ENCODE measurements around the gene PBOV1. TPM values are rescaled to one million over a fixed set of nuclear protein-coding genes. Genes with fewer than 3 reads are reported as not detected.

PBOV1 gene
- not detected for total RNA-seq (ENCODE audit: unreplicated experiment)
- long read RNA-seq: 0 reads

GRCh38 chr6:138218449-138218848, at the start of gene PBOV1:
TSS of gene PBOV1 (minus strand) at chr6:138218491. CDS start at chr6:138218395, 96 bp downstream.
- DNase-seq (ENCODE audit: low spot score): no peak
- Mint-ChIP-seq H3K36me3 (ENCODE audit: low read depth, unreplicated experiment) (no peaks in the 10 kb centered on the region), H3K4me3 (ENCODE audit: unreplicated experiment) (no peak within 1 kb of the TSS), H3K27ac (ENCODE audit: unreplicated experiment) (peak within 1 kb of the TSS; percentile 58), H3K9me3 (ENCODE audit: unreplicated experiment) (no peaks in the 10 kb centered on the region), H3K4me1 (ENCODE audit: unreplicated experiment) (no peaks in the 10 kb centered on the region), H3K27me3 (ENCODE audit: unreplicated experiment) (no peaks in the 10 kb centered on the region)
- TF ChIP-seq CTCF (IDR thresholded peaks at IDR 0.05; ENCODE audit: unreplicated experiment): no peak

GRCh38 chr6:138266095-138266494, 47.8 kb upstream of the PBOV1 start:
- H3K27ac Mint-ChIP-seq (ENCODE audit: unreplicated experiment): no peak overlapping the region
- H3K4me3 Mint-ChIP-seq (ENCODE audit: unreplicated experiment): no peak overlapping the region
- H3K4me1 Mint-ChIP-seq (ENCODE audit: unreplicated experiment): no peaks in the 10 kb centered on the region
- no peaks in the 10 kb centered on the region for H3K9me3 Mint-ChIP-seq (ENCODE audit: unreplicated experiment)
- TF ChIP-seq CTCF (IDR thresholded peaks at IDR 0.05; ENCODE audit: unreplicated experiment): no peak
- no peak for DNase-seq (ENCODE audit: low spot score)
- peaks cover 2% of the 10 kb centered on the region for H3K27me3 Mint-ChIP-seq (ENCODE audit: unreplicated experiment)
- H3K36me3 Mint-ChIP-seq (ENCODE audit: low read depth, unreplicated experiment): no peaks in the 10 kb centered on the region

GRCh38 chr6:138264372-138264880, 46.1 kb upstream of the PBOV1 start:
- DNase-seq (ENCODE audit: low spot score): no peak
- TF ChIP-seq CTCF (IDR thresholded peaks at IDR 0.05; ENCODE audit: unreplicated experiment): no peak
- Mint-ChIP-seq H3K27me3 (ENCODE audit: unreplicated experiment) (peaks cover 2% of the 10 kb centered on the region), H3K4me3 (ENCODE audit: unreplicated experiment) (no peak overlapping the region), H3K9me3 (ENCODE audit: unreplicated experiment) (no peaks in the 10 kb centered on the region), H3K36me3 (ENCODE audit: low read depth, unreplicated experiment) (no peaks in the 10 kb centered on the region), H3K27ac (ENCODE audit: unreplicated experiment) (no peak overlapping the region), H3K4me1 (ENCODE audit: unreplicated experiment) (no peaks in the 10 kb centered on the region)

GRCh38 chr6:138263963-138264362, 45.7 kb upstream of the PBOV1 start:
- H3K36me3 Mint-ChIP-seq (ENCODE audit: low read depth, unreplicated experiment): no peaks in the 10 kb centered on the region
- no peaks in the 10 kb centered on the region for H3K9me3 Mint-ChIP-seq (ENCODE audit: unreplicated experiment)
- DNase-seq (ENCODE audit: low spot score): no peak
- H3K4me1 Mint-ChIP-seq (ENCODE audit: unreplicated experiment): no peaks in the 10 kb centered on the region
- no peak overlapping the region for H3K27ac Mint-ChIP-seq (ENCODE audit: unreplicated experiment)
- peaks cover 2% of the 10 kb centered on the region for H3K27me3 Mint-ChIP-seq (ENCODE audit: unreplicated experiment)
- no peak overlapping the region for H3K4me3 Mint-ChIP-seq (ENCODE audit: unreplicated experiment)
- TF ChIP-seq CTCF (IDR thresholded peaks at IDR 0.05; ENCODE audit: unreplicated experiment): no peak

GRCh38 chr6:138261116-138261780, 43.0 kb upstream of the PBOV1 start:
- Mint-ChIP-seq H3K27ac (ENCODE audit: unreplicated experiment) (no peak overlapping the region), H3K27me3 (ENCODE audit: unreplicated experiment) (no peaks in the 10 kb centered on the region), H3K9me3 (ENCODE audit: unreplicated experiment) (no peaks in the 10 kb centered on the region), H3K4me1 (ENCODE audit: unreplicated experiment) (peaks cover 2% of the 10 kb centered on the region), H3K36me3 (ENCODE audit: low read depth, unreplicated experiment) (no peaks in the 10 kb centered on the region), H3K4me3 (ENCODE audit: unreplicated experiment) (no peak overlapping the region)
- no peak for TF ChIP-seq CTCF (IDR thresholded peaks at IDR 0.05; ENCODE audit: unreplicated experiment)
- DNase-seq (ENCODE audit: low spot score): no peak

All from endothelial cell (in vitro differentiated cells).